GM12878 (cell line): ENCODE measurements around the gene CCK. TPM values are rescaled to one million over a fixed set of nuclear protein-coding genes. Genes with fewer than 3 reads are reported as not detected.

ENCODE experiments used
- CHD1 ChIP-seq: IDR thresholded peaks from 2 replicates; pipeline ENCODE4 v1.6.1; 2012; ENCODE audit warnings: low read depth, low read length, improper control_type of control experiment
- HDAC2 ChIP-seq: fragments of 200-600 bp; sonication (generic); IDR thresholded peaks from 2 replicates; pipeline ENCODE4 v1.6.1; 2017
- TCF12 ChIP-seq: IDR thresholded peaks from 2 replicates; pipeline ENCODE4 v1.6.1; 2011; ENCODE audit warnings: low read depth, mild to moderate bottlenecking, low read length
- polyA plus RNA-seq, 11 experiments: library from polyadenylated mRNA; depleted of rRNA in 4 of 11; unstranded in 6 of 11; stranded (reverse) in 5 of 11; fragments of >200 nt; fragmentation: Nextera tagmentation in 4 of 11; fragmentation: Illumina TruSeq in 1 of 11; extraction: Ambion mirVana in 4 of 11; extraction: Trizol in 1 of 11; gene quantifications; 1 replicate in 1 of 11; 2 replicates in 10 of 11; pipeline versions ENCODE4 v1.2.1 to v1.2.3, GENCODE V29; 2011 to 2016; ENCODE audit warnings: inconsistent platforms in 2 of 11, missing spikeins in 2 of 11, low read depth in 1 of 11
- total RNA-seq, 4 experiments: library from RNA; depleted of rRNA in 3 of 4; stranded (reverse); fragments of >200 nt in 3 of 4; fragmentation: Illumina TruSeq in 1 of 4; extraction: Trizol in 1 of 4; gene quantifications; 2 replicates each; pipeline versions ENCODE4 v1.2.1 to v1.2.3, GENCODE V29; 2013 to 2021
- TF ChIP-seq, protein P1 (sequence below): IDR thresholded peaks from 2 replicates; pipeline ENCODE4 v1.6.1; 2011; ENCODE audit warnings: mild to moderate bottlenecking, low read depth, low read length, moderate library complexity; ENCODE audit not compliant: insufficient replicate concordance
- TF ChIP-seq, protein P2 (sequence below): fragments of 450-650 bp; formaldehyde crosslinking; IDR thresholded peaks from 2 replicates; pipeline ENCODE4 v1.5.0; 2022; ENCODE audit warnings: mild to moderate bottlenecking, missing genetic modification characterization
- TF ChIP-seq, protein P3 (sequence below): fragments of 450-650 bp; IDR thresholded peaks from 2 replicates; pipeline ENCODE4 v1.6.1; 2017; ENCODE audit warnings: mild to moderate bottlenecking, moderate library complexity
- TF ChIP-seq, protein P4 (sequence below): fragments of 150-350 bp; IDR thresholded peaks from 2 replicates; pipeline ENCODE4 v1.6.1; 2016; ENCODE audit warnings: low read depth, low read length

Gene CCK
- total and polyA plus RNA-seq, 10 of the 15 experiments (the other 5 are each of a cell fraction or from before 2014, with no cell fraction given): not detected

DNA sequence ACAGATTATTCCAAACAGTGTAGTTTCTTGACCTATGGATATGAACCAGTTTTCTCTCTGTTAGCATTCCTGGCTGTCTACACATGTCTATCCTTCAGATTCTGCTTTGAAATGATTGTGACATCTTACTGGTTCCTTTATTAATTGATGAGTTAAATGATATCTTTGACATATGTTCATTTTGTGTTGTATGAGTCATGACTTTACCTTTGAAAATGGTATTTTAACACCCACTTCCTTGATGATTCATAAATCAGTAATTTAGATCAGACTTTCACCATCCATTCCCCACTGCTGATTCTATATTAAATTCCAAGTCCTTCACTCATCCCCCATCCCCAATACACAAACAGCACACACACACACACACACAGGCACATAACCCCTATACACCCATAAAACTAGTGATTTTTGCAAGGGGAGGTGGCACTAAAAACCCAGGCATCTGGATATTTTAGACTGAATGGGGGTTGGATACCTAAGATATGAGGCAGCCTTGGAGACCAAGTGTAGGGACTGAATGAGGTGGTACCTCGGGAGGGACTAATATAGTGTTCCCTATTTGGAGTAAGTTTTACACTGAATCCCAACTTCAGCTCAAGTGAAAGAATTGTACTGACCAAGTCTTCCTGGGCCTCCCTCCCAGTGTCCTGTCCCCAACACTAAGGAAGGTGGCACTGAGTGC, 9.7 kb downstream of the CCK start (continued):
- TF ChIP-seq, protein P1, sequence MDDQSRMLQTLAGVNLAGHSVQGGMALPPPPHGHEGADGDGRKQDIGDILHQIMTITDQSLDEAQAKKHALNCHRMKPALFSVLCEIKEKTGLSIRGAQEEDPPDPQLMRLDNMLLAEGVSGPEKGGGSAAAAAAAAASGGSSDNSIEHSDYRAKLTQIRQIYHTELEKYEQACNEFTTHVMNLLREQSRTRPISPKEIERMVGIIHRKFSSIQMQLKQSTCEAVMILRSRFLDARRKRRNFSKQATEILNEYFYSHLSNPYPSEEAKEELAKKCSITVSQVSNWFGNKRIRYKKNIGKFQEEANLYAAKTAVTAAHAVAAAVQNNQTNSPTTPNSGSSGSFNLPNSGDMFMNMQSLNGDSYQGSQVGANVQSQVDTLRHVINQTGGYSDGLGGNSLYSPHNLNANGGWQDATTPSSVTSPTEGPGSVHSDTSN: no peak
- TF ChIP-seq CHD1 (no peak), HDAC2 (no peak), TCF12 (no peak)
- TF ChIP-seq, protein P2, sequence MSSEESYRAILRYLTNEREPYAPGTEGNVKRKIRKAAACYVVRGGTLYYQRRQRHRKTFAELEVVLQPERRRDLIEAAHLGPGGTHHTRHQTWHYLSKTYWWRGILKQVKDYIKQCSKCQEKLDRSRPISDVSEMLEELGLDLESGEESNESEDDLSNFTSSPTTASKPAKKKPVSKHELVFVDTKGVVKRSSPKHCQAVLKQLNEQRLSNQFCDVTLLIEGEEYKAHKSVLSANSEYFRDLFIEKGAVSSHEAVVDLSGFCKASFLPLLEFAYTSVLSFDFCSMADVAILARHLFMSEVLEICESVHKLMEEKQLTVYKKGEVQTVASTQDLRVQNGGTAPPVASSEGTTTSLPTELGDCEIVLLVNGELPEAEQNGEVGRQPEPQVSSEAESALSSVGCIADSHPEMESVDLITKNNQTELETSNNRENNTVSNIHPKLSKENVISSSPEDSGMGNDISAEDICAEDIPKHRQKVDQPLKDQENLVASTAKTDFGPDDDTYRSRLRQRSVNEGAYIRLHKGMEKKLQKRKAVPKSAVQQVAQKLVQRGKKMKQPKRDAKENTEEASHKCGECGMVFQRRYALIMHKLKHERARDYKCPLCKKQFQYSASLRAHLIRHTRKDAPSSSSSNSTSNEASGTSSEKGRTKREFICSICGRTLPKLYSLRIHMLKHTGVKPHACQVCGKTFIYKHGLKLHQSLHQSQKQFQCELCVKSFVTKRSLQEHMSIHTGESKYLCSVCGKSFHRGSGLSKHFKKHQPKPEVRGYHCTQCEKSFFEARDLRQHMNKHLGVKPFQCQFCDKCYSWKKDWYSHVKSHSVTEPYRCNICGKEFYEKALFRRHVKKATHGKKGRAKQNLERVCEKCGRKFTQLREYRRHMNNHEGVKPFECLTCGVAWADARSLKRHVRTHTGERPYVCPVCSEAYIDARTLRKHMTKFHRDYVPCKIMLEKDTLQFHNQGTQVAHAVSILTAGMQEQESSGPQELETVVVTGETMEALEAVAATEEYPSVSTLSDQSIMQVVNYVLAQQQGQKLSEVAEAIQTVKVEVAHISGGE (CRISPR knock-in tag): no peak
- TF ChIP-seq, protein P3, sequence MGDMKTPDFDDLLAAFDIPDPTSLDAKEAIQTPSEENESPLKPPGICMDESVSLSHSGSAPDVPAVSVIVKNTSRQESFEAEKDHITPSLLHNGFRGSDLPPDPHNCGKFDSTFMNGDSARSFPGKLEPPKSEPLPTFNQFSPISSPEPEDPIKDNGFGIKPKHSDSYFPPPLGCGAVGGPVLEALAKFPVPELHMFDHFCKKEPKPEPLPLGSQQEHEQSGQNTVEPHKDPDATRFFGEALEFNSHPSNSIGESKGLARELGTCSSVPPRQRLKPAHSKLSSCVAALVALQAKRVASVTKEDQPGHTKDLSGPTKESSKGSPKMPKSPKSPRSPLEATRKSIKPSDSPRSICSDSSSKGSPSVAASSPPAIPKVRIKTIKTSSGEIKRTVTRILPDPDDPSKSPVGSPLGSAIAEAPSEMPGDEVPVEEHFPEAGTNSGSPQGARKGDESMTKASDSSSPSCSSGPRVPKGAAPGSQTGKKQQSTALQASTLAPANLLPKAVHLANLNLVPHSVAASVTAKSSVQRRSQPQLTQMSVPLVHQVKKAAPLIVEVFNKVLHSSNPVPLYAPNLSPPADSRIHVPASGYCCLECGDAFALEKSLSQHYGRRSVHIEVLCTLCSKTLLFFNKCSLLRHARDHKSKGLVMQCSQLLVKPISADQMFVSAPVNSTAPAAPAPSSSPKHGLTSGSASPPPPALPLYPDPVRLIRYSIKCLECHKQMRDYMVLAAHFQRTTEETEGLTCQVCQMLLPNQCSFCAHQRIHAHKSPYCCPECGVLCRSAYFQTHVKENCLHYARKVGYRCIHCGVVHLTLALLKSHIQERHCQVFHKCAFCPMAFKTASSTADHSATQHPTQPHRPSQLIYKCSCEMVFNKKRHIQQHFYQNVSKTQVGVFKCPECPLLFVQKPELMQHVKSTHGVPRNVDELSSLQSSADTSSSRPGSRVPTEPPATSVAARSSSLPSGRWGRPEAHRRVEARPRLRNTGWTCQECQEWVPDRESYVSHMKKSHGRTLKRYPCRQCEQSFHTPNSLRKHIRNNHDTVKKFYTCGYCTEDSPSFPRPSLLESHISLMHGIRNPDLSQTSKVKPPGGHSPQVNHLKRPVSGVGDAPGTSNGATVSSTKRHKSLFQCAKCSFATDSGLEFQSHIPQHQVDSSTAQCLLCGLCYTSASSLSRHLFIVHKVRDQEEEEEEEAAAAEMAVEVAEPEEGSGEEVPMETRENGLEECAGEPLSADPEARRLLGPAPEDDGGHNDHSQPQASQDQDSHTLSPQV: no peak
- TF ChIP-seq, protein P4, sequence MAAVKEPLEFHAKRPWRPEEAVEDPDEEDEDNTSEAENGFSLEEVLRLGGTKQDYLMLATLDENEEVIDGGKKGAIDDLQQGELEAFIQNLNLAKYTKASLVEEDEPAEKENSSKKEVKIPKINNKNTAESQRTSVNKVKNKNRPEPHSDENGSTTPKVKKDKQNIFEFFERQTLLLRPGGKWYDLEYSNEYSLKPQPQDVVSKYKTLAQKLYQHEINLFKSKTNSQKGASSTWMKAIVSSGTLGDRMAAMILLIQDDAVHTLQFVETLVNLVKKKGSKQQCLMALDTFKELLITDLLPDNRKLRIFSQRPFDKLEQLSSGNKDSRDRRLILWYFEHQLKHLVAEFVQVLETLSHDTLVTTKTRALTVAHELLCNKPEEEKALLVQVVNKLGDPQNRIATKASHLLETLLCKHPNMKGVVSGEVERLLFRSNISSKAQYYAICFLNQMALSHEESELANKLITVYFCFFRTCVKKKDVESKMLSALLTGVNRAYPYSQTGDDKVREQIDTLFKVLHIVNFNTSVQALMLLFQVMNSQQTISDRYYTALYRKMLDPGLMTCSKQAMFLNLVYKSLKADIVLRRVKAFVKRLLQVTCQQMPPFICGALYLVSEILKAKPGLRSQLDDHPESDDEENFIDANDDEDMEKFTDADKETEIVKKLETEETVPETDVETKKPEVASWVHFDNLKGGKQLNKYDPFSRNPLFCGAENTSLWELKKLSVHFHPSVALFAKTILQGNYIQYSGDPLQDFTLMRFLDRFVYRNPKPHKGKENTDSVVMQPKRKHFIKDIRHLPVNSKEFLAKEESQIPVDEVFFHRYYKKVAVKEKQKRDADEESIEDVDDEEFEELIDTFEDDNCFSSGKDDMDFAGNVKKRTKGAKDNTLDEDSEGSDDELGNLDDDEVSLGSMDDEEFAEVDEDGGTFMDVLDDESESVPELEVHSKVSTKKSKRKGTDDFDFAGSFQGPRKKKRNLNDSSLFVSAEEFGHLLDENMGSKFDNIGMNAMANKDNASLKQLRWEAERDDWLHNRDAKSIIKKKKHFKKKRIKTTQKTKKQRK: no peak
